ENCODE results near the gene MINDY4B. TPM values are rescaled to one million over a fixed set of nuclear protein-coding genes. Genes with fewer than 3 reads are reported as not detected.

MINDY4B gene
- total and polyA plus RNA-seq, 10 of the 15 experiments (the other 5 are each of a cell fraction or from before 2014, with no cell fraction given) = not detected

- 11% methylated on average over 6 of the region's 6 CpGs for WGBS (ENCODE audit: insufficient coverage, insufficient replicate concordance, low lambda C conversion rate, missing lambda C conversion rate)
- no peak overlapping the region for H3K4me2 ChIP-seq (ENCODE audit: control insufficient read depth, insufficient read depth)
- no peaks in the 10 kb centered on the region for H3K27me3 ChIP-seq (replicated peaks in 1 of 2; ENCODE audit: control insufficient read depth in 2 of 2, insufficient read depth in 2 of 2, low read length in 1 of 2)
- ChIA-PET SMC1A (ENCODE audit: uncharacterized antibody, unreplicated experiment) (no interaction called here), RAD21 (ENCODE audit: unreplicated experiment) (interaction anchor here (1.4 kb wide), 1 partner anchor 37 kb away, joined by 3 read pairs; no protein-coding TSS in a partner anchor), CTCF (interaction anchor here (1.3 to 5.1 kb wide), 2 partner anchors 8 to 108 kb away, joined by 3 to 19 read pairs; no protein-coding TSS in a partner anchor), POLR2A (no interaction called here)
- no TSS peak for BruUV-seq (replicated peaks)
- intact Hi-C loops (cut with micrococcal nuclease; ENCODE audit: unreplicated experiment) (no loop called here), in situ Hi-C loops (cut with MboI) (no loop called here)
- no peak for DNase-seq (ENCODE audit: low read depth, low spot score)
- H3K36me3 ChIP-seq (ENCODE audit: control insufficient read depth in 2 of 2, insufficient read depth in 2 of 2, low read length in 1 of 2) = no peaks in the 10 kb centered on the region
- H4K20me1 ChIP-seq (ENCODE audit: control insufficient read depth, insufficient read depth) = peaks cover 3% of the 10 kb centered on the region; the same call in 1 of the 2 replicates
- no peak overlapping the region for H3K4me3 ChIP-seq
- TF ChIP-seq KDM1A (IDR thresholded peaks at IDR 0.05; ENCODE audit: borderline replicate concordance) (no peak), MYB (IDR thresholded peaks at IDR 0.05; ENCODE audit: borderline replicate concordance, low read depth, low read length) (no peak), SIN3A (IDR thresholded peaks at IDR 0.05; ENCODE audit: low read depth, low read length) (no peak), ZNF384 (IDR thresholded peaks at IDR 0.05; ENCODE audit: borderline replicate concordance, low read depth, low read length) (no peak), E2F8 (IDR thresholded peaks at IDR 0.05; ENCODE audit: low read depth, partially characterized antibody) (no peak), MEF2A (IDR thresholded peaks at IDR 0.05; ENCODE audit: insufficient read depth, low read depth, low read length) (no peak), TCF7 (IDR thresholded peaks at IDR 0.05; ENCODE audit: borderline replicate concordance) (no peak), ZBED1 (IDR thresholded peaks at IDR 0.05; ENCODE audit: borderline replicate concordance) (no peak), CTCF (IDR thresholded peaks at IDR 0.05 in 2 of 3, conservative IDR thresholded peaks at IDR 0.05 in 1 of 3; ENCODE audit: control insufficient read depth in 2 of 3, extremely low read depth in 1 of 3, insufficient read depth in 1 of 3, low read depth in 3 of 3, low read length in 3 of 3) (no peak), CBX3 (IDR thresholded peaks at IDR 0.05; ENCODE audit: borderline replicate concordance, low read depth) (no peak), RUNX3 (IDR thresholded peaks at IDR 0.05; ENCODE audit: low read length) (no peak), IRF4 (IDR thresholded peaks at IDR 0.05; ENCODE audit: low read depth, low read length) (no peak), SMC3 (IDR thresholded peaks at IDR 0.05; ENCODE audit: borderline replicate concordance, low read length) (no peak), STAT1 (conservative IDR thresholded peaks at IDR 0.05) (no peak), ZZZ3 (IDR thresholded peaks at IDR 0.05; ENCODE audit: control insufficient read depth, insufficient read length, low read depth) (no peak), ZBTB40 (IDR thresholded peaks at IDR 0.05; ENCODE audit: borderline replicate concordance) (no peak), ZNF217 (IDR thresholded peaks at IDR 0.05) (no peak)
- FAIRE-seq = no peak
- no peak overlapping the region for H3K27ac ChIP-seq (ENCODE audit: control insufficient read depth, insufficient read depth)
- ATAC-seq = no peak
- no peak overlapping the region for H3K9ac ChIP-seq (ENCODE audit: control insufficient read depth, insufficient read depth, low read length)
- no peaks in the 10 kb centered on the region for H3K79me2 ChIP-seq (ENCODE audit: control insufficient read depth, insufficient read depth, low read length)
- H3K9me3 ChIP-seq (replicated peaks; ENCODE audit: control insufficient read depth, insufficient read depth, low read length) = no peaks in the 10 kb centered on the region
- no peak overlapping the region for H2AFZ ChIP-seq (ENCODE audit: control insufficient read depth, low read depth, low read length)
- H3K4me1 ChIP-seq (ENCODE audit: control insufficient read depth, insufficient read depth, low read length) = no peaks in the 10 kb centered on the region
Observed at GRCh38 chr3:150829408-150829807, 75.8 kb downstream of the MINDY4B start.

Measured in GM12878 (cell line).